GM18519 (cell line): ENCODE results near the gene ITPR3.

Source experiments
- ATAC-seq: cut with Tn5 transposase; IDR thresholded peaks from one replicate; pipeline ENCODE4 v1.9.1; 2021; ENCODE audit warnings: mild to moderate bottlenecking, moderate library complexity; ENCODE audit not compliant: unreplicated experiment, low FRiP score

The ITPR3 gene

GRCh38 chr6:33633462-33634158 lies 12.5 kb downstream of the ITPR3 start:
- ATAC-seq = no peak

DNA sequence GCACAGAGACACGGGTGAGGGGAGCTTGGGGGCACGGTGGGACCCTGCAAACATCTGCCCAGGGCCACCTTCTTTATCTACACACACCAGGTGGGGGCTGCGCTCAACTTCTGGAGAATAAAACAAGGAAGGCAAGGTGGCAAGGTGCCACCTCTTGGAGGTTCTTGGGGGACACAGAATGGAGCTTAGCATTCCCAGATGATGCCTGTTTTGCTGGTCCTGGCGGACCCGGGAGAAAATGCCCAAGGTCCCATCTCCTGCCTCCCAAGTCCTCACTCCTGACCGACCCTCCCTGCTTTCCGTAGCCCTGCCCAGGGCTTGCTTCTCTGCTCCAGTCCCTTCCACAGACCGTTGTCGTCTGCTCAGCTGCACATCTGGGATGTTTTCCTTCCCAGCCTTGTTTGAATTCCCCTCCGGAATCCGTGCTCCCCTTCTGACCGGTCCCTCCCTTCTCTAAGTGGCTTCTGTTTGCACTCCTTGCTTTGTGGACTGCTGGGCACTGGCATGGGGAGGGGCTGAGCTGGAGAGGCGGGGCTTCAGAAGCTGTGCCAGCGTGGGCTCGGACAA lies 13.1 kb downstream of the ITPR3 start:
- no peak for ATAC-seq

DNA sequence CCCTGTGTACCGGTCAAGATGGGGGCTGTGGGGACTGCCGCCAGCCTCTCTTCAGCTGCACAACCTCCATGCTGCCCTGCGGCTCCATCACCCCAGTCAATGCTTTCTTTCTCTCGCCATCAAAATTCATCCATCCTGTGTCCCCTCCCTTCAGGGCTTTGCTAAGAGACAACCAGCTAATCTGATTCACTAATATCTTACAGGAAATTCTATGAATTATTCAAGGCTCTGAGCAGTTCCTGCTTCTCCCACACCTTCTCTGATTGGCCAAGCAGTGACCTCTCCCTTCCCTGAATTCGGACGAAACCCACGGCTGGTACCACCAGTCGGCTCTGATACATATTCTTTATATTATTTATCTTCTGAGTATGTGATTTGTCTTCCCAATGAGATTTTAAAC lies 13.8 kb downstream of the ITPR3 start:
- ATAC-seq = no peak

GRCh38 chr6:33636655-33637054 lies 15.5 kb downstream of the ITPR3 start:
- no peak for ATAC-seq

DNA sequence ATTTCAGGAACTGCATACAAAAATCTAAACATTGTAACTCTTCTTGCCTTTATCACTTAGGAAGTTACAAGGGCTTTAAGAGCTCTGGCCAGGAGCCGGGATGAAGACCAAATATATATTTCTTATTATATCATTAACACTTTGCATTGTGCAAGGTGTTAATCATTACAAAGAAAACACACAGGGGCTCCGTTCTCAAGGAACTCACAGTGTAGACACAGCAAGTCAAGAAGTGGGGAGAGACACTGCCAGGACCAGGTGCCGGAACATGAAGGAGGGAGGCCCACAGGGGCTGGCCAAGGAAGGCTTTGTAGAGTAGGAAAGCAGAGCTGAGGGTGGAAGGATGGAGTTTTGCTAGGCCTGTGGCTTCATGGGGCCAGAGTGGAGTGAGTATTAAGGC lies 17.4 kb downstream of the ITPR3 start:
- no peak for ATAC-seq

DNA sequence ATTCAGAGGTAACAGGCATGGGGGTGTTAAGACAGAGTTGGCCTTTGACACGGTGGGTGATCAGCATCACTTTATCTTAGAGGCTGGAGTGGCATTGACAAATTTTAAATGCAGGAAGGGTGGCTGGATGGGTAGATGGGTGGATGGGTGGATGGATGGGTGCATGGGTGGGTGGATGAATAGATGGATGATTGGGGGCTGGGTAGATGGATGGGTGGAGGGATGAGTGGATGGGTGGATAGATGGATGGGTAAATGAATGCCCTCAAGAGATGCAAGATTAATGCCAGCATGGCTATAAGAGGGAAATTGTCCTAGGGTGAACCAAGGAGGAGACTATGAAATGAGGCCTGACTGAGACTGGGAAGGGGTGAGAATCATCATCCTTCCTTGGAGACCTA lies 18.4 kb downstream of the ITPR3 start:
- no peak for ATAC-seq

- no peak for ATAC-seq
These were observed 19.2 kb downstream of the ITPR3 start for GRCh38 chr6:33640361-33640760.

DNA sequence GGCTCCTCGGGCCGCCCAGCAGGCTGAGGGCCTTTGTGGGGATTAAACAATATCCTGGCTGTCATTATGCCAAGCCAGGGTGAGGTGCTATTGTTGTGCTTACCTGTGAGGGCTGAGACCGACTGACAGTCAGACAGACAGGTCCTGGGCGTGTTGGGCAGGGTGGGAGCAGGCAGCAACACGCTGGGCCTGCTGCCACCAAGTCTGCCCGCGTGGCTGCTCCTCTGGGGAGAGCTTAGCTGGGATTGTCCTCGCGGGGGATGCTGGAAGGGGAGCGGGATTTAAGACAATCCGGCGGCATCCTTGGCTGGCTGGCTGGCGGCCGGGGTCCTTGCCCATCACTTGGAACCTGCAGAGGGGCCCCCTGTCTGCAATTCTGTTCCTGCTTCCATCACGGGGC lies 20.0 kb downstream of the ITPR3 start:
- no peak for ATAC-seq

DNA sequence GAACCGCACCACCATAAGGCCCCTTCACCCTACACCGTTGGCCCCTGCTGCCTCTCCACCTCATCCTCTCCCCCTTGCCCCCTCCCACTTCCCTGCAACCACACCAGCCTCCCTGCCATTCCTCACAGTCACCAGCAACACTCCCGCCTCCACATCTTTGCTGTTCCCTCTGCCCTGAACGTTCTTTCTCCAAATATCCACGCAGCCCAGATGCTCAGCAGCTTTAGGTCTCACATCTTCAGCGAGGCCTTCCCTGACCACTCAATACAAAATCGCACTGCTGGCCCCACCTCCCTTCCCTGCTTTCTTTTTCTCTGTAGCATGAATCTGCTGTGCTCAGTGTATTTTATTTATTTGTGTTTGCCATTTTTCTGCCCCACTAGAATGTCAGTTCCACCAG lies 20.5 kb downstream of the ITPR3 start:
- ATAC-seq = no peak

DNA sequence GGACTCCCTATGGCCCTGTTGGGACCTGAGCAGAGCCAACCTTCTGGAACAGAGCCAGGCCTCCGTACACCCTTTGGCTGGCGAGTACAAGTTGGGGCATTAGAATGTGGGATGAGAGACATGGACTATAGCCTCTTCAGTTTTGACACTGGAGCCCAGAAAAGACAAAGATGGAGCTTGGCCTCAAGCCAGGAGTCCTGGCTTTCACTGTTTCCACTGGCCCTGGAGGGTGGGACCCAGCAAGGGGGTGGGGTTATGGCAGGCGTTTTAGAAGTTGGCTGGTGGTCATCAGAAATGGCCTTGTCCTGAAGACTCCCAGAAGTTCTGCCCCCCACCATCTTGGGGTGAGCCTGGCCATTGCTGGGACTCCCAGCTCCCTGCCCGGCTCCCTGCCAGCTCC lies 21.8 kb downstream of the ITPR3 start:
- no peak for ATAC-seq

DNA sequence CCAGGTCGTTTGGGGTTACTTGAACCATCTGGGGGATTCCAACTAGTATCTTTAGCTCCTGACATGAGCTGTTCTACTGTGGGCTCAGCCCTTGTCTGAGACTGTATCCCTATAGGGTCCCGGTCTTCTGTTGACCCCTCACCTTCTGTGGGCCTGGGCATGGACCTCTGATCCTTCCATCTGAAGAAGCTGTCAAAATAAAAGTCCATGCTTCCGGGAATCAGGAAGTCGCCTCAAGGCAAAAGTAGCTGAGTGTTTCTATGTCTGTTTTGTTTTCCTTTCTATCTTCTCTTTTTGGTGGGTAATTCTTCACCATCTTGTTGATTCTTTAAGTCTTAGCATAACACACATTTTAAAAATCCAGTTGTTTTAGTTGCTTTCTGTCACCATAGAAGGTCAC lies 30.3 kb downstream of the ITPR3 start:
- no peak for ATAC-seq

GRCh38 chr6:33652002-33652401 lies 30.9 kb downstream of the ITPR3 start:
- no peak for ATAC-seq

- no peak for ATAC-seq
These were observed 33.9 kb downstream of the ITPR3 start for GRCh38 chr6:33654831-33655554.

DNA sequence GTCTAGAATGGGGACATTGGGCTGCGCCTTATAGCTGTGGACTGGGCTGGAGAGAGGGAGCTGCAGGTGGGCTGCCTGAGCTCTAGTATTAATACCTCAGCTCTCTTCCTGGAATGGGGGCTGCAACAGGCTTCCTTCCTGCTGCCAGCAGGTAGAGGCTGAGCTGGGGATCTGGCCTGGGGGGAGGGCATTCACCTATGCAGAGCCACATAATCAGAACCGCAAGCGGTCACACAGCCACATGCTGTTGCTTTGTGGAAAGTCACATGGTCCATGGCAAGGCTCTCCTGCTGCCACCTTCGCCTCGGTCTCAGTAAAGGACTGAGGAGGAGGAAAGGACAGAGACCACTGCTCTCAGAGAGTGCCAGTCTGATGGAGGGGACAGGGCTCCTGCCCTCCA lies 35.7 kb downstream of the ITPR3 start:
- no peak for ATAC-seq

DNA sequence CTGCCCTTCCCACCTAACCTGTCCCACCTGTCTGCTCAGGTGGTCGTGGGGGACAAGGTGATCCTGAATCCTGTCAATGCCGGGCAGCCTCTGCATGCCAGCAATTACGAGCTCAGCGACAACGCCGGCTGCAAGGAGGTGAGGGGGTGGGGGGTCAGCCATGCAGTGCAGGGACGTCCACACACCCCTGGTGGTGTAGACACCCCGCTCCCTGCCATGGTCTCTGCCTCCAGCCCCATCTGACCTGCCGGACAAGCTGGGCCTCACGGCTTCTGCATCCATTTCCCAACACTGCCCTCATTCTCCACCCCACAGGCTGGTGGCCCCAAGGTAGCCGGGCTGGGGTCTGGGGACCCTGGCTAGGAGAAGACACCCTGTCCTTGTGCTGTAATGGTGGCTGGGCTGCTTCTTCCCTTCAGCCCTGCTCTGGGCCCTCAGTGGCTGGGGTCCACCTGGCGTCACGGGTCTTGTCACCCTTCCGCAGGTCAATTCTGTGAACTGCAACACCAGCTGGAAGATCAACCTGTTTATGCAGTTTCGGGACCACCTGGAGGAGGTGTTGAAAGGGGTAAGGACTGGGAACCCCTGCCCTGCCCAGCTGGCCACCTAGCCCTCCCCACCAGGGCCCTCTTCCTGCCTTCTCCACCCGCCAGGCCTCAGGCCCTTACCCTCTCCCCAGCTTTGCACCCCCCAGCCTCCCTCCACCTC lies 38.0 kb downstream of the ITPR3 start:
- ATAC-seq = no peak

DNA sequence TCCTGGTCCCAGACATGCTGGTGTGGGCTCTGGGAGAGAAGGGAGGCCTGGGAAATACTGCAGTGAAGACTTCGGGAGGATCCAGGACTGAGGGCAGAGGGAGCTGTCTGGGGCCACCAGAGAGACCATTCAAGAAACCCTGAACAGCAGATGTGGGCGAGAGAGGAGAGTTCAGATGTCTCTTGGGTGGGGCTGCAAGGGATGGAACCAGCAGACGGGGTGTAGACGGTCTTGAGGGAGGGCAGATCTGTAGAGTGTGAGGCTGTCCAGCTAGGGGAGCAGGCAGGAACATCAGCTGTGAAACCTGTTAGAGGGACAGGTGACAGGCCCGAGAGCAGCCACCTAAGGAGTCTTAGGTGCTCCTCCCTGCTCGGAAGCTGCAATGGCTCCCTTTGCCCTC lies 38.9 kb downstream of the ITPR3 start:
- ATAC-seq = no peak

DNA sequence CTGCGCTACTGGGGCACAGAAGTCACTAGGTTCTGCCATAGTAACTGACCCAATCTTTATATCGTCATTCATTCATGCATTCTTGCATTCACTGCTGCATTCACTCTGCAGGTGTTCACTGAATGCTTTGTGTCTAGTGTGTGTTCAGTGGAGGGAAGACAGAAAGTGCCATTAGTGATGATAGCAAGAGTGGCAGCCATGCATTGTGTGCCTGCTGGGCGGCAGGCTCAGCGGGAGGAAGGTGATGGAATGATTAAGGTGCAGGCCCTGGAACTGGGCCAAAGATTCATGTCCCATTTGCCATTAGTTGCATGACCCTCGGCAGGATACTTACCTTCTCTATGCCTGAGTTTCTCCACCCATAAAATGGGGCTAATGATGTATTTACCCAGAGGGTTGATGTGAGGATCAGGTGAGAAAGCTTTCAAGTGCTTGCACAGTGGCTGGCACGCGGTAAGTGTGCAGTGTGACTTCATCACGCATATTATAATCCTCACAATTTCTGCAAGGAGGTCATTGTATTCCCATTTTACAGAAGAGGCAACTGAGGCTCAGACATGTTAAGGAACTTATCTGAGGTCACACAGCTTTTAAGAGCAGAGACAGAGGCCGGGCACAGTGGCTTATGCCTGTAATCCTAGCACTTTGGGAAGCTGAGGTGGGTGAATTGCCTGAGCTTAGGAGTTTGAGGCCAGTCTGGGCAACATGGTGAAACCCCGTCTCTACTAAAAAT lies 40.1 kb downstream of the ITPR3 start:
- no peak for ATAC-seq

DNA sequence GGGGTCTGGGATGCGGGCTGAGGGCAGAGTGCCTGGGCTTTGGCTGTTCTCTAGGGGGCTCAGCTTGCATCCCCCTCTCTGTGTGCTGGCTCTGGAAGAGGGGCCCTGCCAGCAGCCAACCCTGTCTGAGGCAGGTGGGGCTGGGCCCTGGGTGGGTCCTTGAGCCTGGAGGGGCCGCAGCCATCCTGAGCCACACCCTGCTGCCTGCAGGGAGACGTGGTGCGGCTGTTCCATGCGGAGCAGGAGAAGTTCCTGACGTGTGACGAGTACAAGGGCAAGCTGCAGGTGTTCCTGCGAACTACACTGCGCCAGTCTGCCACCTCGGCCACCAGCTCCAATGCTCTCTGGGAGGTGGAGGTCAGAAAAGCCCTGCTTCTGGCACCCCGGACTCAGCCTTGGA lies 41.2 kb downstream of the ITPR3 start:
- no peak for ATAC-seq

GRCh38 chr6:33663028-33663427 lies 41.9 kb downstream of the ITPR3 start:
- no peak for ATAC-seq

- no peak for ATAC-seq
These were observed 42.8 kb downstream of the ITPR3 start for GRCh38 chr6:33663727-33664449.
